HT-29 (cell line): Measurements from ENCODE around the gene CAMK1G. TPM values are rescaled to one million over a fixed set of nuclear protein-coding genes. Genes with fewer than 3 reads are reported as not detected.
A peak's percentile ranks its signal among the peaks of the same experiment; 100 is the strongest.

Source experiments
- DNase-seq: peaks from one replicate; pipeline ENCODE4 v3.0.0-alpha.2; 2015; ENCODE audit warnings: low spot score
- total RNA-seq: library from RNA; depleted of rRNA; stranded (reverse); fragments of >200 nt; shearing (Covaris generic); gene quantifications from 2 replicates; pipeline ENCODE4 v1.2.3, GENCODE V29; 2014; rRNA removed

CAMK1G gene
- not detected in 2 replicates for total RNA-seq

GRCh38 chr1:209583408-209583807 lies at the start of gene CAMK1G:
CAMK1G (plus strand) TSS chr1:209583714; CDS start chr1:209594984, 11,270 bp downstream.
- no peak for DNase-seq

- no peak for DNase-seq
Measured at GRCh38 chr1:209534496-209535250, 48.8 kb upstream of the CAMK1G start.

GRCh38 chr1:209536843-209537242 lies 46.7 kb upstream of the CAMK1G start:
- DNase-seq: no peak

GRCh38 chr1:209537336-209538114 lies 46.0 kb upstream of the CAMK1G start:
- DNase-seq: no peak

- DNase-seq: no peak
Measured at GRCh38 chr1:209539576-209539975, 43.9 kb upstream of the CAMK1G start.

GRCh38 chr1:209542585-209542984 lies 40.9 kb upstream of the CAMK1G start:
- DNase-seq: peak; percentile 45

- peak; percentile 67 for DNase-seq
Measured at GRCh38 chr1:209544098-209544497, 39.4 kb upstream of the CAMK1G start.

GRCh38 chr1:209545423-209545822 lies 38.1 kb upstream of the CAMK1G start:
- DNase-seq: no peak

- DNase-seq: no peak
Measured at GRCh38 chr1:209546390-209547085, 37.0 kb upstream of the CAMK1G start.

GRCh38 chr1:209547626-209548025 lies 35.9 kb upstream of the CAMK1G start:
- DNase-seq: no peak

- DNase-seq: peak; percentile 14
Measured at GRCh38 chr1:209549443-209550205, 33.9 kb upstream of the CAMK1G start.

- DNase-seq: no peak
Measured at GRCh38 chr1:209550519-209550918, 33.0 kb upstream of the CAMK1G start.

- no peak for DNase-seq
Measured at GRCh38 chr1:209552406-209553264, 30.9 kb upstream of the CAMK1G start.

GRCh38 chr1:209554761-209555611 lies 28.5 kb upstream of the CAMK1G start:
- no peak for DNase-seq

GRCh38 chr1:209556162-209556690 lies 27.3 kb upstream of the CAMK1G start:
- no peak for DNase-seq

- no peak for DNase-seq
Measured at GRCh38 chr1:209557221-209557620, 26.3 kb upstream of the CAMK1G start.

GRCh38 chr1:209560529-209560928 lies 23.0 kb upstream of the CAMK1G start:
- DNase-seq: no peak

GRCh38 chr1:209560952-209561351 lies 22.6 kb upstream of the CAMK1G start:
- no peak for DNase-seq

GRCh38 chr1:209561532-209561931 lies 22.0 kb upstream of the CAMK1G start:
- DNase-seq: no peak
